Karpas-422 (cell line): ENCODE data around the gene CACNB2. TPM values are rescaled to one million over a fixed set of nuclear protein-coding genes. Genes with fewer than 3 reads are reported as not detected.

ENCODE experiments used
- DNase-seq: peaks from one replicate; pipeline ENCODE4 v3.0.0-alpha.2; 2015
- H2AFZ ChIP-seq: fragments of 200-600 bp; sonication (generic); 2 replicates; pipeline ENCODE4 v1.6.1; 2014; ENCODE audit warnings: antibody characterized with exemption, low read length, mixed read lengths
- H3K27ac ChIP-seq: fragments of 200-600 bp; sonication (generic); 2 replicates; pipeline ENCODE4 v1.5.1; 2014; ENCODE audit warnings: mild to moderate bottlenecking, low read length, moderate library complexity
- H3K27me3 ChIP-seq: fragments of 200-600 bp; sonication (generic); 2 replicates; pipeline ENCODE4 v1.6.1; 2014; ENCODE audit warnings: low read length, mixed read lengths
- H3K36me3 ChIP-seq: fragments of 200-600 bp; sonication (generic); 2 replicates; pipeline ENCODE4 v1.6.1; 2014; ENCODE audit warnings: low read length, mixed read lengths; ENCODE audit not compliant: insufficient read depth
- H3K4me1 ChIP-seq: fragments of 200-600 bp; sonication (generic); 2 replicates; pipeline ENCODE4 v1.6.1; 2014; ENCODE audit warnings: mild to moderate bottlenecking, low read length, mixed read lengths
- H3K4me2 ChIP-seq: fragments of 200-600 bp; sonication (generic); 2 replicates; pipeline ENCODE4 v1.6.1; 2014; ENCODE audit warnings: low read length, low read depth, mild to moderate bottlenecking; ENCODE audit not compliant: poor library complexity, severe bottlenecking
- H3K4me3 ChIP-seq: fragments of 200-600 bp; sonication (generic); 2 replicates; pipeline ENCODE4 v1.5.1; 2014; ENCODE audit warnings: mild to moderate bottlenecking, antibody characterized with exemption, low read length, mixed read lengths
- H3K79me2 ChIP-seq: fragments of 200-600 bp; sonication (generic); 2 replicates; pipeline ENCODE4 v1.6.1; 2014; ENCODE audit warnings: mild to moderate bottlenecking, low read length, mixed read lengths
- H3K9ac ChIP-seq: fragments of 200-600 bp; sonication (generic); 2 replicates; pipeline ENCODE4 v1.6.0; 2014; ENCODE audit warnings: low read length
- H3K9me2 ChIP-seq: fragments of 200-600 bp; sonication (generic), shearing (Covaris generic); replicated peaks from 2 replicates; pipeline ENCODE4 v1.6.0; 2014; ENCODE audit warnings: mild to moderate bottlenecking, low read length, moderate library complexity; ENCODE audit not compliant: insufficient read depth
- H3K9me3 ChIP-seq: fragments of 300-700, 200-600 bp; sonication (generic); 2 replicates; pipeline ENCODE4 v1.6.1; 2014; ENCODE audit warnings: low read length, mixed read lengths
- H4K20me1 ChIP-seq: fragments of 200-600 bp; sonication (generic); 2 replicates; pipeline ENCODE4 v1.6.1; 2014; ENCODE audit warnings: mild to moderate bottlenecking, antibody characterized with exemption, low read length, low read depth; ENCODE audit not compliant: insufficient read depth
- total RNA-seq: library from RNA; depleted of rRNA; stranded (reverse); fragments of >200 nt; shearing (Covaris generic); gene quantifications from 2 replicates; pipeline ENCODE4 v1.2.3, GENCODE V29; 2014; ENCODE audit warnings: low replicate concordance

The CACNB2 gene
- total RNA-seq, 1 experiment from 2014 or later: not detected

GRCh38 chr10:18136073-18136791 lies 4.0 kb upstream of the CACNB2 start:
- no peak overlapping the region for H2AFZ ChIP-seq
- H3K36me3 ChIP-seq: no peaks in the 10 kb centered on the region
- H3K4me3 ChIP-seq: no peak overlapping the region
- H3K9me3 ChIP-seq: no peaks in the 10 kb centered on the region
- no peaks in the 10 kb centered on the region for H4K20me1 ChIP-seq
- H3K9me2 ChIP-seq: no peaks in the 10 kb centered on the region
- H3K27ac ChIP-seq: no peak overlapping the region
- H3K4me2 ChIP-seq: no peak overlapping the region
- H3K27me3 ChIP-seq: no peaks in the 10 kb centered on the region
- H3K9ac ChIP-seq: no peak overlapping the region
- no peaks in the 10 kb centered on the region for H3K4me1 ChIP-seq
- no peaks in the 10 kb centered on the region for H3K79me2 ChIP-seq
- DNase-seq: no peak

- H3K27ac ChIP-seq: no peak overlapping the region
Measured at GRCh38 chr10:18137111-18137510, 3.1 kb upstream of the CACNB2 start.

GRCh38 chr10:18140957-18141845 lies 977 bp downstream of the CACNB2 start:
- Histone ChIP-seq H2AFZ (no peak overlapping the region), H3K4me3 (no peak overlapping the region), H3K79me2 (no peaks in the 10 kb centered on the region), H3K36me3 (no peaks in the 10 kb centered on the region), H3K9ac (no peak overlapping the region), H3K27ac (no peak overlapping the region), H3K4me1 (no peaks in the 10 kb centered on the region), H4K20me1 (no peaks in the 10 kb centered on the region), H3K9me3 (no peaks in the 10 kb centered on the region), H3K27me3 (no peaks in the 10 kb centered on the region), H3K9me2 (no peaks in the 10 kb centered on the region), H3K4me2 (no peak overlapping the region)
- no peak for DNase-seq

More at GRCh38 chr10:18137111-18137510, 3.1 kb upstream of the CACNB2 start:
- H3K79me2 ChIP-seq: no peaks in the 10 kb centered on the region
- no peaks in the 10 kb centered on the region for H4K20me1 ChIP-seq
- H3K4me1 ChIP-seq: no peaks in the 10 kb centered on the region
- H3K4me2 ChIP-seq: no peak overlapping the region
- no peak overlapping the region for H3K4me3 ChIP-seq
- no peaks in the 10 kb centered on the region for H3K27me3 ChIP-seq
- DNase-seq: no peak
- H3K9me3 ChIP-seq: no peaks in the 10 kb centered on the region
- H2AFZ ChIP-seq: no peak overlapping the region
- H3K36me3 ChIP-seq: no peaks in the 10 kb centered on the region
- no peaks in the 10 kb centered on the region for H3K9me2 ChIP-seq
- no peak overlapping the region for H3K9ac ChIP-seq

- Histone ChIP-seq H3K36me3 (no peaks in the 10 kb centered on the region), H3K9ac (no peak overlapping the region), H3K27ac (no peak overlapping the region), H3K9me3 (no peaks in the 10 kb centered on the region), H3K27me3 (no peaks in the 10 kb centered on the region), H3K4me3 (no peak overlapping the region), H3K9me2 (no peaks in the 10 kb centered on the region), H4K20me1 (no peaks in the 10 kb centered on the region), H3K4me1 (no peaks in the 10 kb centered on the region), H3K4me2 (no peak overlapping the region), H3K79me2 (no peaks in the 10 kb centered on the region), H2AFZ (no peak overlapping the region)
- DNase-seq: no peak
Measured at GRCh38 chr10:18142151-18142550, 1.9 kb downstream of the CACNB2 start.

- Histone ChIP-seq H2AFZ (no peak overlapping the region), H3K27ac (no peak overlapping the region), H3K4me2 (no peak overlapping the region), H3K36me3 (no peaks in the 10 kb centered on the region), H3K4me1 (no peaks in the 10 kb centered on the region), H3K79me2 (no peaks in the 10 kb centered on the region), H3K4me3 (no peak overlapping the region), H3K9ac (no peak overlapping the region), H3K27me3 (no peaks in the 10 kb centered on the region), H3K9me3 (no peaks in the 10 kb centered on the region), H3K9me2 (no peaks in the 10 kb centered on the region), H4K20me1 (no peaks in the 10 kb centered on the region)
- no peak for DNase-seq
Measured at GRCh38 chr10:18144396-18144795, 4.2 kb downstream of the CACNB2 start.

GRCh38 chr10:18144928-18145327 lies 4.7 kb downstream of the CACNB2 start:
- no peak for DNase-seq
- no peaks in the 10 kb centered on the region for H3K36me3 ChIP-seq
- H3K9ac ChIP-seq: no peak overlapping the region
- no peak overlapping the region for H3K4me2 ChIP-seq
- H3K27ac ChIP-seq: no peak overlapping the region
- no peaks in the 10 kb centered on the region for H3K9me2 ChIP-seq
- no peaks in the 10 kb centered on the region for H4K20me1 ChIP-seq
- H3K79me2 ChIP-seq: no peaks in the 10 kb centered on the region
- no peaks in the 10 kb centered on the region for H3K27me3 ChIP-seq
- no peaks in the 10 kb centered on the region for H3K9me3 ChIP-seq
- H3K4me1 ChIP-seq: no peaks in the 10 kb centered on the region
- H3K4me3 ChIP-seq: no peak overlapping the region
- no peak overlapping the region for H2AFZ ChIP-seq

GRCh38 chr10:18145652-18146051 lies 5.4 kb downstream of the CACNB2 start:
- Histone ChIP-seq H3K9me3 (no peaks in the 10 kb centered on the region), H3K9me2 (no peaks in the 10 kb centered on the region), H3K27ac (no peak overlapping the region), H3K36me3 (no peaks in the 10 kb centered on the region), H3K4me3 (no peak overlapping the region), H3K4me1 (no peaks in the 10 kb centered on the region), H3K27me3 (no peaks in the 10 kb centered on the region), H3K79me2 (no peaks in the 10 kb centered on the region), H3K4me2 (no peak overlapping the region), H3K9ac (no peak overlapping the region), H4K20me1 (no peaks in the 10 kb centered on the region), H2AFZ (no peak overlapping the region)
- DNase-seq: no peak

GRCh38 chr10:18149196-18149800 lies 9.1 kb downstream of the CACNB2 start:
- no peaks in the 10 kb centered on the region for H3K9me2 ChIP-seq
- no peak overlapping the region for H2AFZ ChIP-seq
- H3K4me2 ChIP-seq: no peak overlapping the region
- no peaks in the 10 kb centered on the region for H3K79me2 ChIP-seq
- no peaks in the 10 kb centered on the region for H3K27me3 ChIP-seq
- H3K9ac ChIP-seq: no peak overlapping the region
- DNase-seq: no peak
- H4K20me1 ChIP-seq: no peaks in the 10 kb centered on the region
- no peak overlapping the region for H3K27ac ChIP-seq
- no peaks in the 10 kb centered on the region for H3K9me3 ChIP-seq
- H3K4me1 ChIP-seq: no peaks in the 10 kb centered on the region
- no peak overlapping the region for H3K4me3 ChIP-seq
- H3K36me3 ChIP-seq: no peaks in the 10 kb centered on the region
